Upper lobe of right lung (tissue), 1 donor: Measurements from ENCODE around the gene LPP. TPM values are rescaled to one million over a fixed set of nuclear protein-coding genes. Genes with fewer than 3 reads are reported as not detected.
A peak's percentile ranks its signal among the peaks of the same experiment; 100 is the strongest.

ENCODE experiments used
- ATAC-seq: fragments of 200-7000 bp; cut with Tn5 transposase; one replicate; pipeline ENCODE4 v1.9.1; 2020; ENCODE audit warnings: mild to moderate bottlenecking, moderate library complexity
- DNase-seq: peaks from one replicate; pipeline ENCODE4 v3.0.0-alpha.2; 2020
- H3K27ac ChIP-seq: fragments of 200-600 bp; one replicate; pipeline ENCODE4 v1.8.0; 2022
- H3K27me3 ChIP-seq: fragments of 200-600 bp; one replicate; pipeline ENCODE4 v1.8.0; 2022; ENCODE audit warnings: mild to moderate bottlenecking
- H3K36me3 ChIP-seq: fragments of 200-600 bp; one replicate; pipeline ENCODE4 v1.8.0; 2022
- H3K4me1 ChIP-seq: fragments of 200-600 bp; one replicate; pipeline ENCODE4 v1.8.0; 2022
- H3K4me3 ChIP-seq: fragments of 200-600 bp; one replicate; pipeline ENCODE4 v1.8.0; 2022; ENCODE audit warnings: mild to moderate bottlenecking
- H3K9me3 ChIP-seq: fragments of 200-600 bp; one replicate; pipeline ENCODE4 v1.8.0; 2022
- intact Hi-C: fragments of 100-400 bp; cut with DNase I; formaldehyde crosslinking; loops from one replicate; pipeline ENCODE4 v1.11.0; 2022
- total RNA-seq: library from RNA; stranded (reverse); fragmentation: NEBNext Ultra II Directional; extraction: Animal tissue kit (Norgen Biotek cat#: 25700); gene quantifications from one replicate; pipeline ENCODE4 v1.2.1, GENCODE V29; 2021
- TF ChIP-seq, protein P1 (sequence below): fragments of 200-600 bp; IDR thresholded peaks from one replicate; pipeline ENCODE4 v1.8.0; 2022; ENCODE audit warnings: antibody characterized with exemption
- donor health status: DM: no; HTN: yes; CAD: no; lungs with severe emphysema.

Gene LPP
- total RNA-seq, 1 donor from 2014 or later, result 191 TPM

- Histone ChIP-seq H3K4me3 (no peak overlapping the region), H3K4me1 (no peaks in the 10 kb centered on the region), H3K27ac (no peak overlapping the region), H3K9me3 (no peaks in the 10 kb centered on the region), H3K36me3 (no peaks in the 10 kb centered on the region), H3K27me3 (no peaks in the 10 kb centered on the region)
- intact Hi-C loops, result no loop called here
- DNase-seq, result no peak
- TF ChIP-seq, protein P1, sequence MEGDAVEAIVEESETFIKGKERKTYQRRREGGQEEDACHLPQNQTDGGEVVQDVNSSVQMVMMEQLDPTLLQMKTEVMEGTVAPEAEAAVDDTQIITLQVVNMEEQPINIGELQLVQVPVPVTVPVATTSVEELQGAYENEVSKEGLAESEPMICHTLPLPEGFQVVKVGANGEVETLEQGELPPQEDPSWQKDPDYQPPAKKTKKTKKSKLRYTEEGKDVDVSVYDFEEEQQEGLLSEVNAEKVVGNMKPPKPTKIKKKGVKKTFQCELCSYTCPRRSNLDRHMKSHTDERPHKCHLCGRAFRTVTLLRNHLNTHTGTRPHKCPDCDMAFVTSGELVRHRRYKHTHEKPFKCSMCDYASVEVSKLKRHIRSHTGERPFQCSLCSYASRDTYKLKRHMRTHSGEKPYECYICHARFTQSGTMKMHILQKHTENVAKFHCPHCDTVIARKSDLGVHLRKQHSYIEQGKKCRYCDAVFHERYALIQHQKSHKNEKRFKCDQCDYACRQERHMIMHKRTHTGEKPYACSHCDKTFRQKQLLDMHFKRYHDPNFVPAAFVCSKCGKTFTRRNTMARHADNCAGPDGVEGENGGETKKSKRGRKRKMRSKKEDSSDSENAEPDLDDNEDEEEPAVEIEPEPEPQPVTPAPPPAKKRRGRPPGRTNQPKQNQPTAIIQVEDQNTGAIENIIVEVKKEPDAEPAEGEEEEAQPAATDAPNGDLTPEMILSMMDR, result no peak
- ATAC-seq, result peak; percentile 14
These were observed 691.6 kb downstream of the LPP start for GRCh38 chr3:188845514-188845913.

- TF ChIP-seq, protein P1, result no peak
- no peak for DNase-seq
- H3K9me3 ChIP-seq, result no peaks in the 10 kb centered on the region
- no peaks in the 10 kb centered on the region for H3K4me1 ChIP-seq
- intact Hi-C loops, result no loop called here
- H3K27me3 ChIP-seq, result no peaks in the 10 kb centered on the region
- no peaks in the 10 kb centered on the region for H3K36me3 ChIP-seq
- no peak overlapping the region for H3K4me3 ChIP-seq
- no peak overlapping the region for H3K27ac ChIP-seq
- ATAC-seq, result no peak
These were observed 695.0 kb downstream of the LPP start for GRCh38 chr3:188848947-188849346.

GRCh38 chr3:188853856-188854771, 700.2 kb downstream of the LPP start:
- no peaks in the 10 kb centered on the region for H3K4me1 ChIP-seq
- ATAC-seq (no peak), DNase-seq (no peak)
- no peaks in the 10 kb centered on the region for H3K27me3 ChIP-seq
- no peaks in the 10 kb centered on the region for H3K9me3 ChIP-seq
- TF ChIP-seq, protein P1, result no peak
- intact Hi-C loops, result no loop called here
- no peaks in the 10 kb centered on the region for H3K36me3 ChIP-seq
- H3K4me3 ChIP-seq, result no peak overlapping the region
- no peak overlapping the region for H3K27ac ChIP-seq

GRCh38 chr3:188854772-188855149, 700.8 kb downstream of the LPP start:
- no peak for DNase-seq
- Histone ChIP-seq H3K27me3 (no peaks in the 10 kb centered on the region), H3K4me3 (no peak overlapping the region), H3K36me3 (no peaks in the 10 kb centered on the region), H3K4me1 (no peaks in the 10 kb centered on the region), H3K9me3 (no peaks in the 10 kb centered on the region), H3K27ac (no peak overlapping the region)
- intact Hi-C loops, result no loop called here
- TF ChIP-seq, protein P1, result no peak
- no peak for ATAC-seq

DNA sequence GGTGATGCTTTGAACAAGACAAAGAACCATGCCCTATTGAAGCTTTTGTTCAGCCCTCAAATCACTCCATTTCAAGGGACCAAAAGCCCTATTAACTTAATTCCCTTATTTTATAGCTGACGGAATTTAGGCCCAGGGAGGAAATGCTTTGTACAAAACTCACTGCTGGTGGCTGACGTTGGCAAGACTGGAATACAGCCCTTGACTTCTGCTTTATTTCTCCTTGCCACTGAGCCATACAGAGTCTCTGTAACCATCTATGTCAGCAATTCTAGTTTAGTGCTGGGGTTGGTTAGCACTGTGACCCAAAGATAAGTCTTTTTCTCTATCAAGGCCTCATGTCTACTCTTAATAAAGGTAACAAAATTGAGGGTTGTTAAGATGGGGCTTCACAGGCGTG, 701.7 kb downstream of the LPP start:
- ATAC-seq (peak; percentile 29), DNase-seq (no peak)
- no peaks in the 10 kb centered on the region for H3K4me1 ChIP-seq
- TF ChIP-seq, protein P1, result no peak
- no peaks in the 10 kb centered on the region for H3K9me3 ChIP-seq
- no peaks in the 10 kb centered on the region for H3K27me3 ChIP-seq
- intact Hi-C loops, result no loop called here
- no peak overlapping the region for H3K4me3 ChIP-seq
- no peak overlapping the region for H3K27ac ChIP-seq
- H3K36me3 ChIP-seq, result no peaks in the 10 kb centered on the region
